Astrocyte (in vitro differentiated cells and primary cell): Measurements from ENCODE around the gene GGNBP2. TPM values are rescaled to one million over a fixed set of nuclear protein-coding genes. Genes with fewer than 3 reads are reported as not detected.
A peak's percentile ranks its signal among the peaks of the same experiment; 100 is the strongest.

Experiments used
- DNase-seq: peaks from one replicate; pipeline ENCODE4 v3.0.0-alpha.2; 2010; ENCODE audit warnings: low read depth
- FAIRE-seq: peaks from 2 replicates; lab custom pipeline; 2011; peaks lifted over from hg19 to GRCh38; lab: Jason Lieb, UNC
- H2AFZ ChIP-seq: 2 replicates; pipeline ENCODE4 v1.6.0; 2012; ENCODE audit warnings: low read depth, low read length, inconsistent platforms
- H3K27ac ChIP-seq: 2 replicates; pipeline ENCODE4 v1.5.1; 2011; ENCODE audit warnings: low read depth, low read length, inconsistent platforms
- H3K27me3 ChIP-seq: 2 replicates; pipeline ENCODE4 v1.6.0; 2011; ENCODE audit warnings: low read length, inconsistent platforms; ENCODE audit not compliant: insufficient read depth
- H3K36me3 ChIP-seq: 2 replicates; pipeline ENCODE4 v1.5.1; 2011; ENCODE audit warnings: low read length, inconsistent platforms; ENCODE audit not compliant: insufficient read depth
- H3K4me1 ChIP-seq: 2 replicates; pipeline ENCODE4 v1.5.1; 2011; ENCODE audit warnings: low read length, inconsistent platforms; ENCODE audit not compliant: insufficient read depth
- H3K4me2 ChIP-seq: 2 replicates; pipeline ENCODE4 v1.6.0; 2012; ENCODE audit warnings: low read length, inconsistent platforms
- H3K4me3 ChIP-seq: 2 replicates; pipeline ENCODE4 v1.5.1; 2011; ENCODE audit warnings: low read depth, mild to moderate bottlenecking, low read length, inconsistent platforms; ENCODE audit not compliant: insufficient read depth
- H3K79me2 ChIP-seq: 2 replicates; pipeline ENCODE4 v1.6.0; 2012; ENCODE audit warnings: mild to moderate bottlenecking, low read length, inconsistent platforms; ENCODE audit not compliant: insufficient read depth
- H3K9ac ChIP-seq: 2 replicates; pipeline ENCODE4 v1.6.0; 2012; ENCODE audit warnings: mild to moderate bottlenecking, low read length, inconsistent platforms
- H3K9me3 ChIP-seq: 2 replicates; pipeline ENCODE4 v1.5.1; 2012; ENCODE audit warnings: low read depth, mild to moderate bottlenecking, low read length, inconsistent platforms; ENCODE audit not compliant: insufficient read depth
- H4K20me1 ChIP-seq: 2 replicates; pipeline ENCODE4 v1.6.0; 2012; ENCODE audit warnings: low read length, inconsistent platforms; ENCODE audit not compliant: insufficient read depth
- H3K27ac Mint-ChIP-seq: one replicate; pipeline ENCODE4 v1.8.0; 2021; ENCODE audit warnings: mild to moderate bottlenecking, mixed read lengths; ENCODE audit not compliant: unreplicated experiment
- H3K27me3 Mint-ChIP-seq: one replicate; pipeline ENCODE4 v1.8.0; 2021; ENCODE audit warnings: low read depth, mixed read lengths; ENCODE audit not compliant: unreplicated experiment
- H3K36me3 Mint-ChIP-seq: one replicate; pipeline ENCODE4 v1.8.0; 2021; ENCODE audit warnings: low read depth, mixed read lengths; ENCODE audit not compliant: unreplicated experiment
- H3K4me1 Mint-ChIP-seq: one replicate; pipeline ENCODE4 v1.8.0; 2021; ENCODE audit warnings: low read depth, mixed read lengths; ENCODE audit not compliant: unreplicated experiment
- H3K4me3 Mint-ChIP-seq: one replicate; pipeline ENCODE4 v1.8.0; 2021; ENCODE audit warnings: mild to moderate bottlenecking, moderate library complexity, mixed read lengths; ENCODE audit not compliant: unreplicated experiment
- H3K9me3 Mint-ChIP-seq: one replicate; pipeline ENCODE4 v1.8.0; 2021; ENCODE audit warnings: mild to moderate bottlenecking, mixed read lengths; ENCODE audit not compliant: unreplicated experiment
- CTCF ChIP-seq: IDR thresholded peaks from 2 replicates; pipeline ENCODE4 v1.5.1; 2011; ENCODE audit warnings: low read depth, mild to moderate bottlenecking, inconsistent platforms, low read length, moderate library complexity; ENCODE audit not compliant: insufficient read depth
- EZH2 ChIP-seq: IDR thresholded peaks from 2 replicates; pipeline ENCODE4 v1.6.1; 2012; ENCODE audit warnings: mild to moderate bottlenecking, low read length, inconsistent platforms; ENCODE audit not compliant: insufficient read depth
- total RNA-seq: library from RNA; stranded (reverse); gene quantifications from 2 replicates; pipeline ENCODE4 v1.2.1, GENCODE V29; 2021

The GGNBP2 gene
- total RNA-seq, 1 donor from 2014 or later, result 80.8 TPM

GRCh38 chr17:36629970-36630502 lies 85.3 kb downstream of the GGNBP2 start:
- H3K36me3 ChIP-seq, result no peaks in the 10 kb centered on the region
- Mint-ChIP-seq H3K27me3 (peaks cover 50% of the 10 kb centered on the region), H3K9me3 (no peaks in the 10 kb centered on the region), H3K4me1 (no peaks in the 10 kb centered on the region), H3K27ac (no peak overlapping the region), H3K36me3 (peaks cover 2% of the 10 kb centered on the region), H3K4me3 (no peak overlapping the region)
- H3K4me3 ChIP-seq, result no peak overlapping the region
- H4K20me1 ChIP-seq, result peaks cover 6% of the 10 kb centered on the region
- peaks cover 31% of the 10 kb centered on the region for H3K27me3 ChIP-seq
- no peak overlapping the region for H3K4me2 ChIP-seq
- no peak overlapping the region for H2AFZ ChIP-seq
- no peak for FAIRE-seq
- H3K4me1 ChIP-seq, result no peaks in the 10 kb centered on the region
- no peak overlapping the region for H3K27ac ChIP-seq
- no peaks in the 10 kb centered on the region for H3K79me2 ChIP-seq
- no peaks in the 10 kb centered on the region for H3K9me3 ChIP-seq
- no peak overlapping the region for H3K9ac ChIP-seq
- no peak for TF ChIP-seq EZH2
- no peak for TF ChIP-seq CTCF
- DNase-seq, result no peak

- H3K4me2 ChIP-seq, result no peak overlapping the region
- Mint-ChIP-seq H3K27ac (no peak overlapping the region), H3K9me3 (no peaks in the 10 kb centered on the region), H3K4me3 (no peak overlapping the region), H3K4me1 (no peaks in the 10 kb centered on the region), H3K36me3 (peaks cover 2% of the 10 kb centered on the region), H3K27me3 (peaks cover 54% of the 10 kb centered on the region)
- no peak overlapping the region for H3K27ac ChIP-seq
- DNase-seq (no peak), FAIRE-seq (no peak)
- no peak overlapping the region for H2AFZ ChIP-seq
- H3K27me3 ChIP-seq, result peaks cover 31% of the 10 kb centered on the region
- no peak overlapping the region for H3K4me3 ChIP-seq
- no peaks in the 10 kb centered on the region for H3K36me3 ChIP-seq
- peaks cover 6% of the 10 kb centered on the region for H4K20me1 ChIP-seq
- no peak overlapping the region for H3K9ac ChIP-seq
- no peaks in the 10 kb centered on the region for H3K4me1 ChIP-seq
- no peaks in the 10 kb centered on the region for H3K9me3 ChIP-seq
- no peaks in the 10 kb centered on the region for H3K79me2 ChIP-seq
- no peak for TF ChIP-seq EZH2
- TF ChIP-seq CTCF, result no peak
These were observed 86.3 kb downstream of the GGNBP2 start for GRCh38 chr17:36631022-36631421.

GRCh38 chr17:36632916-36633771 lies 88.4 kb downstream of the GGNBP2 start:
- no peaks in the 10 kb centered on the region for H4K20me1 ChIP-seq
- no peaks in the 10 kb centered on the region for H3K4me1 ChIP-seq
- Mint-ChIP-seq H3K36me3 (no peaks in the 10 kb centered on the region), H3K9me3 (no peaks in the 10 kb centered on the region), H3K4me1 (no peaks in the 10 kb centered on the region), H3K4me3 (no peak overlapping the region), H3K27ac (no peak overlapping the region), H3K27me3 (peaks cover 73% of the 10 kb centered on the region)
- H2AFZ ChIP-seq, result no peak overlapping the region
- FAIRE-seq (no peak), DNase-seq (no peak)
- no peaks in the 10 kb centered on the region for H3K36me3 ChIP-seq
- no peaks in the 10 kb centered on the region for H3K79me2 ChIP-seq
- H3K9ac ChIP-seq, result no peak overlapping the region
- no peak for TF ChIP-seq CTCF
- TF ChIP-seq EZH2, result peak; percentile 1
- no peak overlapping the region for H3K27ac ChIP-seq
- no peak overlapping the region for H3K4me3 ChIP-seq
- peaks cover 46% of the 10 kb centered on the region for H3K27me3 ChIP-seq
- no peak overlapping the region for H3K4me2 ChIP-seq
- H3K9me3 ChIP-seq, result no peaks in the 10 kb centered on the region
